HK-2 (cell line): ENCODE measurements around the gene SAA2.
"Not testable (repeated sequence)": the region's sequence is repeated elsewhere in the genome, so short reads cannot be mapped to it uniquely, and the experiment has no call there.

Experiments used
- DNase-seq: peaks from one replicate; pipeline ENCODE4 v3.0.0-alpha.2; 2018; ENCODE audit not compliant: unreplicated experiment

SAA2 gene

GRCh38 chr11:18247191-18247581 lies 1.3 kb downstream of the SAA2 start:
- not testable (repeated sequence) for DNase-seq

GRCh38 chr11:18246379-18247190 lies 1.9 kb downstream of the SAA2 start:
- DNase-seq = not testable (repeated sequence)

GRCh38 chr11:18245396-18245795 lies 3.1 kb downstream of the SAA2 start:
- peak; percentile 4 for DNase-seq

GRCh38 chr11:18243783-18244362 lies 4.6 kb downstream of the SAA2 start:
- DNase-seq = peak; percentile 50

- DNase-seq = no peak
Measured at GRCh38 chr11:18239655-18240054, 8.8 kb downstream of the SAA2 start.

- DNase-seq = no peak
Measured at GRCh38 chr11:18236664-18237356, 11.7 kb downstream of the SAA2 start, which contains the start of gene SAA4. TSS of gene SAA4 (minus strand) at chr11:18236802. CDS start at chr11:18235926, 876 bp downstream.

GRCh38 chr11:18235394-18236334 lies 12.8 kb downstream of the SAA2 start:
- no peak for DNase-seq

GRCh38 chr11:18233912-18234311 lies 14.6 kb downstream of the SAA2 start:
- DNase-seq = no peak

GRCh38 chr11:18230859-18231258 lies 17.6 kb downstream of the SAA2 start:
- no peak for DNase-seq

- DNase-seq = no peak
Measured at GRCh38 chr11:18229501-18229900, 19.0 kb downstream of the SAA2 start.

GRCh38 chr11:18225913-18226312 lies 22.6 kb downstream of the SAA2 start:
- DNase-seq = no peak

- DNase-seq = no peak
Measured at GRCh38 chr11:18223591-18224387, 24.7 kb downstream of the SAA2 start.

- no peak for DNase-seq
Measured at GRCh38 chr11:18222814-18223421, 25.6 kb downstream of the SAA2 start.

GRCh38 chr11:18221274-18221876 lies 27.1 kb downstream of the SAA2 start:
- no peak for DNase-seq

- no peak for DNase-seq
Measured at GRCh38 chr11:18209058-18209457, 39.4 kb downstream of the SAA2 start.

GRCh38 chr11:18204771-18205170 lies 43.7 kb downstream of the SAA2 start:
- no peak for DNase-seq

GRCh38 chr11:18204220-18204619 lies 44.2 kb downstream of the SAA2 start:
- no peak for DNase-seq

- peak; percentile 2 for DNase-seq
Measured at GRCh38 chr11:18203723-18204122, 44.7 kb downstream of the SAA2 start.

- DNase-seq = not testable (repeated sequence)
Measured at GRCh38 chr11:18197738-18198137, 50.7 kb downstream of the SAA2 start.

GRCh38 chr11:18196532-18196931 lies 51.9 kb downstream of the SAA2 start:
- no peak for DNase-seq
